Activated CD4-positive, alpha-beta T cell treated with anti-CD3 and anti-CD28 coated beads for 4 hours (primary cell): ENCODE data around the gene PPM1J.
A peak's percentile ranks its signal among the peaks of the same experiment; 100 is the strongest.
"Not testable (repeated sequence)": the region's sequence is repeated elsewhere in the genome, so short reads cannot be mapped to it uniquely, and the experiment has no call there.

Source experiments
- DNase-seq, 2 donors: peaks; one replicate each; pipeline ENCODE4 v3.0.0-alpha.2; 2020

The PPM1J gene

DNA sequence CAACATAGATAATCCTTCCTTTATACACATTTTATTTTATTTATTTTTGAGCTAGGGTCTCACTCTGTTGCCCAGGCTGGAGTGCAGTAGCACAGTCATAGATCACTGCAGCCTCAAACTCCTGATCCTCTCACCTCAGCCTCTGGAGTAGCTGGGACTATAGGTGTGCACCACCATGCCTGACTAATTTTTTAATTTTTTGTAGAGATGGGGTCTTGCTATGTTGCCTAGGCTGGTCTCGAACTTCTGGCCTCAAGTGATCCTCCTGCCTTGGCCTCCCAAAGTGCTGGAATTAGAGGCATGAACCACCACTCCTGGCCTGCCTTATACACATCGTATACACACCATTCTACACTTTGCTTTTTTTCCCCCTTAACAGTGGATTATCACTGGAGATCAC lies 6.2 kb upstream of the PPM1J start:
- not testable (repeated sequence) for DNase-seq

DNA sequence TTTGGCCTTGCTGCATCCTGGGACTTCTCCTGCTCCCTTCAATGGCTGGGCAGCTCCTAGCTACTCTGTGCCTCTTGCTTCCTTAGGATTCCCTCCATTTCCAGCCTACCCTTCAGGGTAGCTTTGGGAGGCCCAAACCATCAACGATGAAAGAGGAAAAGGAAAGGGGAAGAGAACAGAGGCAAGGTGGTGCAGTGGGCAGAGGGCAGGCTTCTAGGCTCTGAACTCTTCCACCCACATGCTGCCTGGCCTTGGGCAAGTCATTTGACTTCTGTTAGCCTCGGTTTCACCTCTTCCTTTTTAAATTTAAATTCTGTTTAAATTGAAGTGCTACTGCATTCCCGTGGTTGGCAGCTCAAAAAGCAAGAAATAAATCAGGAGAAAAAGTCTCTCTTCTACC lies 5.7 kb upstream of the PPM1J start:
- DNase-seq: no peak

DNA sequence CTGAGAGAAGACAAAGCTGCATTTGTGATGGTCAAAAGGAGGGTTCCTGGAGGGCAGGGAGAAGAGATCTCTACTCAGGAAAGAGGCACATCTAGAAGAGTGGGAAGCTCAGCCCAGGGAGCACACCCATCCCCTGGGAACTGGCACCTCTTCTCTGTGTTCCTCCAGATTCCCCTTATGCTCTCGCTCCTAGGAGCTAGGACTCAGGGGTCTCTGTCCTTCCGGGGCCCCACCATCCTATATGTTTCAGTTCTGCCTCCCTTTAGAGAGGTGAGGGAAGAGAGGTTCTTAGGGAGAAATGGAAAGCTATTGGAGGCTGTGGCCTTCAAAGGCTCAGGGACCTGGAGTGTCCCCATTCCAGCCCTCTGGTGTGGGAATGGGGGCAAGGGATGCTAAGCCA lies 4.6 kb upstream of the PPM1J start:
- DNase-seq: no peak

DNA sequence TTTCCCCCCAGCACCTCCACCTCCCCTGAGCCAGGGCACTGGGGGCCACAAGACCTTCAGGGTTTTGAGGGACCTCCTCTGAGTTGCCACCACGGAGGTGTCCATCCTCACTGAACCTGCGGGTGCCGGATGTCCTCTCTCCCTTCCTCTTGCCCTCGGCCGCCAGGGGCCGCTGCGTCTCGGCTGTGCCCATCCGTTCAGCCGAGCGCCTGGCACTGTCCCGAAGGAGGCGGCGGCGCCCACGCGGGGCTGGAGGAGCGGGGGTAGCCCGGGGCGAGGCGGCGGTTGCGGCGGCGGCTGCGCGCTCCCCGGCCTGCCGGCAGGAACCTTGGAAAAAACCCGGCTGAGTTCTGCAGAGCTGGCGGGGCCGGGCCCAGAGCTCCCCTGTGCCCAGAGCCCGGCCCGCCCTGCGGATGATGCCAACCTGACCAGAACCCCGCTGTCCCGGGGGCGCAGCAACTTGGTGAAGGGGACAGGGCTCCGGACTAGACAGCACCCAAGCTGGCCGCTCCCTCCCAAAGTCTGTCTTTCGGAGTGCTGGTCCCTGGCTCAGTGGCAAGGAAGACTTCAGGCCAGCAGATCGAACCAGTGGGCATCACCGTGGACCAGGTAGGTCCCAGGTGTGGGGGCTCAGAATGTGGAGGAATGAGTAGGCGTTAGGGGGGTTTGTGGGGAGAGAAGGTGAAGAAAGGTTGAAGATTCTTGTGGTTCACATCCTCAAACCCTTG lies 3.7 kb upstream of the PPM1J start:
- peak; percentile 76 to 79 for DNase-seq

DNA sequence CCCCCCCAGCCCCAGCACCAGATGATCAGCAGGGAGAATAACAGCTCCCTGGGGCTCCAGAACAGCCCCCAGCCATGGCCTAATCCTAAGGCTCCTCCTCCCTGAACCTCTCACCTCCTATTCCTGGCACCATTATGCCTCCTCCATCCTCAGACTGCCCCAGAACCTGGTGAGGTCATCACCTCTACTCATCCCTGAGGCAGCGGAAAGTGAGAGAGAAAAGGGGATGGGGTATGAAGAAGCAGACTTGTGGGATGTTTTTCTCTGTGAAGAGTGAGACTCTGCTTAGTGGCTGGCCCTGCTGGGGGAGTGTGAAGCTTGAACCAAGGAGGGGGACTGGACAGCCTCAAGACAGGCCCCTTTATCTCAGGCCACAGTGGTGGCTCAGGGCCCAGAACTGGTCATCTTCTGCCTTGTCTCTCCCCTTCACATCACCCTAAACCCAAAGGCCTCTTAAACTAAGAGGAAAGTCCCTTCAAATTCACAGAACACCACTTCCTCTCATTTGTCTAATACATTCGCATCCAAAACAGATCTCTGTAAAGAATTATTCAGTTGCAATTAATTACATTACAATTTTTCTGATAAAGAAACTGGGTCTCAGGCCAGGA lies 2.2 kb upstream of the PPM1J start:
- no peak for DNase-seq

DNA sequence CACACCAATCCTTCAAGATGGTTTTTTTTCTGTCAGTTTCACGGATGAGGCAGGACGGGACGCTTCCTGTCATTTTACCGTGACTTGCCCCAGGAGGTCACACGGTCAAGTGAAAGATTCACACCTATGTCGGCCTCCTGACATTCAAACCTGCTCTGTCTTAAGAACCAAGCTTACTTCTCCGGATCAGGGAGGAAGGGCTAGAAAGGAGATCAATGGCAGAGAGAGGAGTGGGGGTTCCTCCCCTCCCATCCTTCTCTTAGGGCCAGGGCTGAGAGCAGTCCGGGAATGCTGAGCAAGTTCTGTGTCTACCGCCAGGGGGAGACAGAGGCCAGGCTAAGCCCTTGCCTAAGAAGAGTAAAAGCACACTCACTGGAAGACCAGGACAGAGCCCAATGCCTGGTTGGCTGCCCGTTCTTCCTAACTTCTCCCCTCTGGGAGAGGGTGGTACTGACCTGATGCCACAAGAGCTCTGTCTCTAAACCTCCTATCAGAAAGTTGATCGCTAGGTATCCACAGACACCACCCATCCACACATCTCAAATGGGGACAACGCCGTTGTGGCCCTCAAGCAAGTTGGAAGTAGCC lies 1.1 kb upstream of the PPM1J start:
- peak; percentile 78 to 85 for DNase-seq

DNA sequence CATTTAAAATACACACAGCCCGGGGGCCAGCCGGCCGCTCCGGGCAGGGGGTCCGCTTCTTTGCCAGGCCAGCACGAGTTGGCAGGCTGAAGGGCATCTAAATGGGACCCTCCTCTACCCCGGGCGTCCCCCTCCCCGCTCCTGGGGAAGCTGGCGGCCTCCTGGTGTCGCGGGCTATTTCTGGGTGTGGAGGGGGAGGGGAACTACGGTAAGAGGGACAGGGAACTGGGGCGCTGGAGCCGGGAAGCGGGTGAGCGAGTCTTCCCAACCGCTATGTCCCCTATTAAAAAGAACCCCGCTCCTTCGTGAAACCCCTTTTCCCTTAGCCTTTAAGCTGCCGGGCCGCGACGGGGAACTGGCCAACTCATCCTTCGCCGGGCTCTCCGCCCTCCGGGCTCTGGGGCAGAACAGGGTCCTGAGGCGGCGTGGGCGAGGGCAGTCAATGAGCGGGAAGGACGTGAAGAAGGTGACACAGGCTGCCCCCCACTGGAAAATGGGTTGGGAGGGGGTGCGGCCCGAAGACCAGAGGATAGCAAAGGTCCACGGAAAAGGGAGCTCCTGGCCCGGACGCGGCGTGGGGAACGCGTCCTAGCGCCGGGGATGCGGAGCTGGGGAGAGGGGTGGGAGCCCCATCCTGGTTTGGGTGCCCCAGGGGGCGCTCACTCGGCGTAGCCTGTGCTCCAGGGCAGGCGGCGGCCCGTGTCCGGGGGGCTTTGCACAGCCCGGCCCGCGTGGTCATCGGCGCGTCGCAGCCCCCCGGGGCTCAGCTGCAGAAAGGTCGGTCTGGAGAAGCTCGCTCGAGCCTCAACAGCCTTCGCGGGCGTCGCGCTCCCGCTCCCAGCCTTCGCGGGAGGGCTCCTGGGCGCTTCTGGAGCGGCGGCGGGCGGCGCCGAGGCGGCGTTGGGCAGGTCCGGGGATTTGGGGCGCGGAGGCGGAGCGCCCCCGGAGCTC lies 544 bp downstream of the PPM1J start:
- no peak for DNase-seq

DNA sequence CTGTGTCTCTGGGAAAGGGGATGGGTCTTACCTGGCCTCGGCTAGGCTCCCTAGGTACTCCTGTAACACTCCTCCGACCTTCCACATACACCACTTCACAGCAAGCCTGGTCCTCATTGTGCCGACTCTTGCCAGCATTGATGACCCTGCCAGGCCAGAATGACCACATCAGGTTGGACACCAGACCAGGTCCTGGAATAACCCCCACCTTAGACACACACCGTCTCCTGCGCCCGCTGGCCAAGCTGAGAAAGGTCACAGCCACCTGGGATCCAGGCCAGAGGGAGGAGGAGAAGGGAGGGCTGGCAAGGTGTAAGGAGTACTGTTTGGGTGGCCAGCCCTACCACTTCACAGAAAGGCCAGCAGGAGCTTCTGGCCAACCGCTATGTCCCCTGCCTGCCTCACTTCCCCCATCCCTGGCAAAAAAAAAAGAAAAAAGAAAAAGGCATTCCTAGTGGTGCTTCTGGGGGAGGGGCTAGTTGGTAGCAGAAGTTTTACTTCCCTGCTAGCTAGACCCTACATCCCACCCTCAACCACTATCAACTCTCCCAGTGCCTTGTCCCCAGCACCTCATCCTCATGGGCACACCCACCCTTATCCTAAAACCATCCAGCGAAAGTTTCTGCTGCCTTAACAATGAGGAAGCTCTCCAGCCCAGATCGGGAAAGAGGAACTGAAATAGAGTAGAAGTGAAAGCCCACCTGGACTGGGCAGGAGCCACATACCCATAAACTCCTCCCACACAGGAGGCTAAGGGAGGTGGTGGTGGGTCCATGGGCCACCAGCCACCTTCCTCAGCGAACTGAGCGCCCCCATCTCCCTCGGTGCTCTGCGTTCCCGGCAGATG lies 1.4 kb downstream of the PPM1J start:
- no peak for DNase-seq

DNA sequence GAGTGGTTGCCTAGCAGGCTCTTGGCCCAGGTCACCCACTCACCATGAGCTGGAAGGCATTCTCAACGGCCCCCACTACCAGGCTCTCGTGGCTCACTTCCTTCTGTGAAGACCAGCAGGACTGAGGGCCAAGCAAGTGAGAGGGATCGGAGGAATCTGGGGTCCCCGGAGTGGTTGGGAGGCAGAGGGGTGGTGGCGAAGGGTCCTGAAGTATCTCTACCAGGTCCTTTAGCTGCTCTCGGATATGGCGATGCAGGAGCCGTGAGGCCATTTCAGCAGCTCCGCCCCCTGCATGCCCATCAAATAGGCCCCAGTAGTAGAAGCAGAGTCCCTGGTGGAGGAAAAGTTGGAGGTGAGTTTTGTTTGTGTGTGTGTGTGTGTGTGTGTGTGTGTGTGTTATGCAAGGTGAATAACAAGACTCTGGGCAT lies 2.4 kb downstream of the PPM1J start:
- no peak for DNase-seq

DNA sequence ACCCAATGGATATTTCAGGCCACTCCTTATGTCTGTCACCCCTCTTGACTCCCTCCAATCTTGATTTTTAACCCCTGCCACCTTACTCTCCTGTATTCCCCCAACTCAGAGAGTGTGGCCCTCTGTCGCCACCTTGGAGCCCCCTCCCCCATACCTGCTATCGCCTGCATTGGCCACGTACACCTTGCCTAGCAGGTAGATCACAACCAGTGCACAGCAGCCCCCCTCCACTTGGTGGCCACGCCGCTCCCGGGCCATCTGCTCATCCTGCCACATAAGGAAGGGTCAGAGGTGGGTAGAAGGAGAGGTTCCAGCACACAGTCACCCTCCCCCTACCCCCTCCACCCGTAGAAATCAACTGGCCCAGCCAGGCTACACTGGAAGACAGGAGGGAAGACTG lies 2.9 kb downstream of the PPM1J start:
- no peak for DNase-seq

DNA sequence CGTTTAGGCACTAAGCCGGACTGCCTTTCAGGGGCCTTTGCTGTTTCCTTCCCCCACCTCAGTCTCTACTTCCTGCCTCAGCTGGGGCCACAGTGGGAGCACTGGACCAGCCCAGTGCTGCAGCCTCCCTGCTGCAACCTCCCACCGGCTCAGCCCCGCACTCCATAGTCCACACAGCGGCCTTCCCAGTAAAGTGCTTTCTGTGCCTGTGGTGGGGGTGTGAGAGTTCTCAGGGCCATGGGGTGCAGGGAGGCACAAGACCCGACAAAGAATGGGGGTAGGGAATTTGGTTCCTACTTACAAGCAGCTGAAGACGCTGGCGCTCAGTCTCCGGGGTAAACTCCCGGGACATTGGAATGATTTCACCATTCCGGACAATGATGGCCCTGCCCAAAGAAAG lies 3.5 kb downstream of the PPM1J start:
- no peak for DNase-seq

DNA sequence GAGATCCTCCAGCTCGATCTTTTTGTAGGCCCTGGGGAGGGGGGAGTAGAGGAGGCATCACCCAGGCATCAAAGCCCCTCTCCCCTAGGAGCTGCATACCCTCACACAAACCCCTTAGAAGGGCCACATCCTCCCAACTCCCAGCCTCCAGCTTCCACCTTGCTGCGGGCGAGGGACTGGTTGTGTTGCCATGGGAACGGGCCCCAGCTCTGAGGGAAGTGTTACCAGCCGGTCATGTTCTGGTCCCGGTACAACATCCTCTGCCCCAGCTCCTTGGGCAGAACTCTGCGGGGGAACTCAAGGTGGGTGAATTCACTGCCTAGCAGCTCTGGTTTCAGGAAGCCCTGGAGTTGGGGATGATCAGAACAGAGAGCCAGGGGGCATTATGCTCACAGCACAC lies 4.1 kb downstream of the PPM1J start:
- no peak for DNase-seq

DNA sequence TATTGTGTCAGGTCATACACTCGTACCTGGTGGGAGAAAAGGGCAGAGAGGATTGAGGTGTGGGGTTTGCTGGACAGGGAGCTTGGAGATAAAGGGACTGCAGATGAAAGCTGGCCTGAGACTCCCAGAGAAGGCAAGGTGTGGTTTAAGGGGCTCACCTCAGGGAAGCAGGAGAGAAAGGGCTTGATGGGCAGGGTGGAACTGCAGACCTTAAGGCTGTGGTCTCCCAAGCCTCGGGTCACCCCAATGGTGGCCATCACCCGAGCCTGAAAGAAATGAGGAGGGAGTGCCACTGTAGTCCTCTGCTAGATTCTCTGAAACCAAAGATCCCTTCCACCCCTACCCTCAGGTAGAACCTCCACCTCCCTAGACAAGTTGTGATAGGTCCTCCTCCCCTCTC lies 4.5 kb downstream of the PPM1J start:
- no peak for DNase-seq

DNA sequence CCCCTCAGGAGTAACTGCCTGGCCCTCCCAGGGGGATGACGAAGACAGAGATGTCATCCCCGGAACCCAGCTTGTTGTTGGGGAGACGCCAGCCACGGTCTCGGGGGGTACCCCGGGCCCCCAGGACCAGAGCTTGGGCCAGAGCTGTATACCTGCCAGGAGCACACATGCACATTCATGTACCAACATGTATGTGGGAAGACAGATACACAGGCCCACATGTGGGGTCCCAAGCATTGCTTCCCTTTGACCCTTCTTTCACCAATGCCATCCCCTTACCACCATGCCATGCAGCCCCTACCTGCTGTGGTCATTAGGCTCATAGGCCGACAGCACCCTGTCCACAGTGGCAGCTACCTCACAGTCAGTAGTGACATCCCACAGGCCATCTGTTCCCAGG lies 5.0 kb downstream of the PPM1J start:
- DNase-seq: no peak

DNA sequence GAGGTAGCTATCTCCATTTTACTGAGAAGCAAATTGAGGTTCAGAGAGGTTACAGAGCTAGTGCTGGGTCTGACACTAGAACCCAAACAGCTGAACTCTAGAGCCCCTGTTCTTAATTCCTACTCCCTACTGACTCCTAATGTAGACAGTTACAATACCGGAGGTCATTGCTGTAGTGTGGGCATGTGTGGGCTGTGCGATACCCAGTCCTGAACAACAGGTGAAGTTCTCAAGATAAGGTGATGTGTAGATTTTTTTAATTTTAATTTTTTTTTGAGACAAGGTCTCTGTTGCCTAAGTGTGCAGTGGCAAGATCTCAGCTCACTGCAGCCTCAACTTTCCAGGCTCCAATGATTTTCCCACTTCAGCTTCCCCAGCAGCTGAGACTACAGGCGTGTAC lies 6.6 kb downstream of the PPM1J start:
- no peak for DNase-seq

DNA sequence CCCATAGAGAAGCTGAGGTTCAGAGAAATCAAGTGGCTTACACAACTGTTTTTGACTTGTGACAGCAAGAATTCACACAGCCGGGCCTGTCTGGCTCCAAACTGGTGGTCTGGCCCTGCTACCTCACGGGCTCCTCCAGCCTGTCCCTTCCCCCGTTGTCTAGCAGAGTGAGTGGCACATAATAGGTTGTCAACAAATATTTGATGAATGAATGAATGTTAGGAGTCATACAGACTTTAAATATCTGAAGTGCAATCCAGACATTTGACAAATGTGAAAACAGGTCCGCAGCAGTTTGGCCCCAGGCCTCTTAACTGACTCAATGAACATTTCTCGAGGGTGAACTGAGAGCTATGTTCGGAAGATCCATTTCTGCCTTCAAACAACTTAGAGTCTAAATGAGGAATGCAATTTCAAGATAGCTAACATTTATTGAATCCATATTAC lies 7.1 kb downstream of the PPM1J start:
- DNase-seq: no peak

DNA sequence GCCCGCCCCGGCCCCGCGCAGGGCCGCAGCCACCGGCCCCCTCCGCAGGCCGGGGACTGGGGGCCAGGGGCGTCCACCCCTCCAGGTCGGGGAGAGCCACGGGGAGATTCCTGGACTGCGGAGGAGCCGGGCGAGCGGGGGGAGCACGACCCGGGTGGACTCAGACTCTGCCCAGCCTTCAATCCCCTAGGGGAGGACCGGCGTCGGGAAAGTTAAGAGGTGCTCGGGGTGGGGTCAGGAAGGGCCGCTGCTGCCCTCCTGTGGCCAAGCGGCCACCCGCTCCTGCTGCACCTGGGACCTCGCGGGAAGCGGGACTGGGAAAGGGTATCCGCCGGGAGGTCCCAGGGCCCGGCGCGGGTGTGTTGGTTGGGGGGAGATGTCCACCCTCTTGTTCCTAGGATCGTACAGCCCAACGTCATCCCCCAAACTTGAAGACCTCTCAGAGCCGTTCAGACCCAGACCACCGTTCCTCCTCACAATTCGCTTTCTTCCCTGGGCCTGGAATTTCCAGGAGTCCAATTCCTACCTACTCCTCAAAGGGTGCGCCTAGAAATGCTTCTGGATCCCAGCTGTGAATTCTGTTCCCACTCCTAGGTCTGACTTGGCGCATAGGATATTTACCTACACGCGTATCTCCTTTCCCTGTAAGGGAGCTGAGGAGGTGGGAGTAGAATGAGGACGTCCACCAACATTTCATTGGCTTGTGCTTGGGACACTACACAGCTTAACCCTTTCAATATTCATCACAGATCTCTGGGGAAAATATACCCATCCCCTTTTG lies 7.7 kb downstream of the PPM1J start:
- DNase-seq: peak; percentile 62 to 63

DNA sequence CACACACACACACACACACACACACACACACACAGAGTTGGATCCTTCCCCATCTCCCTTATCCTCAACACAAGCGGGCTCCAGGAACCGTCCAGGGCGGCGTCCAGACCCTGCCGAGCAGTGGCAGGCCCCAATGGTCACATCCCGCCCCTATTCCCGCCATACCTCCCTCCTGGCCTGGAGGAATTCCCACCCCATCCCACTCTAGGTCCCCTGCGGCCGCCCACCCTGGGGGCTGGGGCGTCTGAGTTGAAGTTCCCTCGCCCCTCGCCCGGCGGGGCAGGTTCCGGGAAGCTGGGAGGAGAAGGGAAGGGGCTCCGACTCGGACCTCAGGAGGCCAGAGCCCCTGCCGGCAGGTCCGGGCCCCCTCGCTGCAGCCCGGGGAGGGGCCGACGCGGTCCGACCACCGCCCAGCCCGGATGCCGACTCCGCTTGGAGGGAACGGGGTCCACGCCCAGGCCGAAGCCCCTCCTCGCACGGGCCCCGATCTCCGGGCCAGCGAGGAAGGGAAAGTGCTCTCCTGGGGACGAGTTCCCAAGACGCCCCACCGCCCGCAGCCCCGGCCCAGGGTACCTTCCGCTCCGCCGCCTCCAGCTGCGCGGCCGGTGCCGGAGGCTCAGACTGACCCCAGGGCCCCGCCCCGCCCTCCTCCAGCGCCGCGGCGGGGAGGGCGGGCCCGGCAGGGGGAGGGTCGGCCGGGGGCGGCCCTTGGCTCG lies 8.5 kb downstream of the PPM1J start, which contains the start of gene RHOC:
Gene RHOC, minus strand, starts transcription at position 623 of the 716 bp plus-strand sequence. CDS start 3,328 bp downstream, outside the sequence.
- peak in 1 of 2 donors; percentile 23 for DNase-seq

DNA sequence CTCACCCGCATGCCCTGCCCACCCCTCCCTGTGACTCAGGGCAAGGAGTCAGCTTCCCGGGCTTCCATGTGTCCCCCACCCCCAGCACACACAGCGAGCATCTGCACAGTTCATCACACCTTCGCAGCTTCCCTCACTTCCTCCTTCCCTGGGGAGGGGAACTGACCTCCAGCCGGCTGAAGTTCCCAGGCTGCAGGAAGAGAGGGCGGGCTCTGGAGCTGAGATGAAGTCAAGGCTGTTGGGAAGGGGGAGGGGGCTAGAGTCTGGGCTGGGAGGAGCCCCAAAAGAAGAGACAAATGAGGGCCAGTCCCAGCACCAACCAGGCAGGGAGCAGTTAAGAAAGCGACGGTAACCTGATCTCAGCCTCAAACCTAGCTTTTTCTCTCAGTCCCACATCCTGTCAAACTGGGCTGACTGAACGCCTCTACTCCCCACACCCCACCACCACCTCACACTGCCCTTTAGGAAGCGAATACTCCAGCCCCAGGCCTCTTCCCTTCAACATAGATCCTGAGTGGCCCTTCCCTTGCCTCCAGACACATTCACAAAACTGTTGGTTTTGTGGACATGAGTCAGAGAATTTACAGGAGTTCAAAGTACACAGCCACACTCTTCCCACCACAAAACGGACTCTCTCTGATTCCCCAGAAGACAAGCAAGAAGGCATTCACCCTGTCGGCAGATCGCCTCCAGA lies 10.1 kb downstream of the PPM1J start:
- peak in 1 of 2 donors; percentile 25 for DNase-seq

DNA sequence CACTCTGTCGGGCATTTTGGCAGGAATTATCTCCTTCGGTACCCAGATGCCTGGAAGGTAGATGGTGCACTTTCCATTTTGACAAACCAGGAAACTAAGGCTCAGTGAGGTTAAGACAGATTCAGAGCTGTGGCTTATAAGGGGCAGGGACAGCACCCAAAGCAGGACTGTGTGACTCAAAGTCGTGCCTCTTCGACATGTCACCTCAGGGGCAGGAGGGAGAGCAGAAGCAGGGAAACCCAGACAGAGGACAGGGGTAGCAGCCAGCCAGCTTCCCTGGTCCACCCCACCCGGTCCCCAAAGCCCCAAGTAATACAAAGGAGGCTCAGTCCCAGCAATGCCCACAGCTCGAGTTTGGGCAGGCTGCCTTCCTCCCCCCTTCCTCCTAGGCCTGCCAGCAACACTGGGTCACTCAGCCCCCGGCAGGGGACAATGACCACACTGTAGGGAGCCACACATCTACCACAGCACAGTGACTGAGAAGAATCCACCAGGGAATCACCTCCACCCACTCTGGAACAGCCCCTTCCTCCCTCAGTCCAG lies 10.7 kb downstream of the PPM1J start:
- no peak for DNase-seq
